ENCODE results near the gene RBM22.

The RBM22 gene

DNA sequence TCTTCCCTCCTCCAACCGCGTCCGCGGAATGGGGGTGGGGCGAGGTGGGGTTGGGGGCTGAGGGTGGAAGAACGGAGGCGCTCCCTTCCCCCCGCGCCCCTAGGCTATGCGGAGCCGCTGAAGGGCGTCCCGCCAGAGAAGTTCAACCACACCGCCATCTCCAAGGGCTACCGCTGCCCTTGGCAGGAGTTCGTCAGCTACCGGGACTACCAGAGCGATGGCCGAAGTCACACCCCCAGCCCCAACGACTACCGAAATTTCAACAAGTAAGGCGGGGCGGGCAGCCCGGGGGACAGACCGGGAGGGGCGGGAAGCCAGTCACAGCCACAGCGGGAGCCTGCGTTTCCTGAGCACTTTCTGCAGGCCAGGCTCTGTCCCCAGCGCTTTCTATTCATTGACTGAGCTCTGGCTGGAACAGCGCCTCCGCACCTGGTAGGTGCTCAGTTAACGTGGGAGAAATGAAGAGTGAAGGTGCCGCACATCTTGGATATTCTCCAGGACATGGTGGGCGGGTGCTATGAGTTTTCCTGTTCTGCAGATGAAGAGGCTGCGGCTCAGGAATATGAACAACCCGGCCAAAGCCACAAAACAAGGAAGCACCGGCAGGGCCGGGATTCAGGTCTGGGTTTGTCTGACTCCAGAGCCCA is 28.5 kb downstream of the RBM22 start:
- DNase-seq = peak; percentile 90

- DNase-seq = peak; percentile 79
Measured at GRCh38 chr5:150671509-150672236, 29.2 kb downstream of the RBM22 start.

DNA sequence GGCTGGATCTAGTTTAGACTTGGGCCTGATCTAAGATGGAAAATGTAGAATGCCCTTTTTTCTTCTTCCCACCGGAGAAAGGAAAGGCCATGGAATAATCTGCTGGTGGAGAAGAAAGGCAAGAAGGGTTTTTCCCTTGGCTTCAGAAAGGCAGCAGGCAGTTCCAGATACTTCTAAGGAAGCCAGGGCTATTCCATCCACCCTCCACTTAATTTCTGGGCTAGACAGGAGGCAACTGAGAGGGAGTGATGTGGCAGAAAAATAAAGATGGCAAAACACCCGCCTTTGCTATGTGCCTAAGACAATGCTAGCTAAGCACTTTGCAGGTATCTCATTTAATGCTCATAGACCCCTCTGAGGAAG is 29.9 kb downstream of the RBM22 start:
- DNase-seq = no peak

GRCh38 chr5:150670275-150670947 is 30.5 kb downstream of the RBM22 start:
- DNase-seq = no peak

GRCh38 chr5:150665044-150665443 is 35.8 kb downstream of the RBM22 start:
- DNase-seq = peak; percentile 43

GRCh38 chr5:150663936-150664335 is 36.9 kb downstream of the RBM22 start:
- DNase-seq = no peak

DNA sequence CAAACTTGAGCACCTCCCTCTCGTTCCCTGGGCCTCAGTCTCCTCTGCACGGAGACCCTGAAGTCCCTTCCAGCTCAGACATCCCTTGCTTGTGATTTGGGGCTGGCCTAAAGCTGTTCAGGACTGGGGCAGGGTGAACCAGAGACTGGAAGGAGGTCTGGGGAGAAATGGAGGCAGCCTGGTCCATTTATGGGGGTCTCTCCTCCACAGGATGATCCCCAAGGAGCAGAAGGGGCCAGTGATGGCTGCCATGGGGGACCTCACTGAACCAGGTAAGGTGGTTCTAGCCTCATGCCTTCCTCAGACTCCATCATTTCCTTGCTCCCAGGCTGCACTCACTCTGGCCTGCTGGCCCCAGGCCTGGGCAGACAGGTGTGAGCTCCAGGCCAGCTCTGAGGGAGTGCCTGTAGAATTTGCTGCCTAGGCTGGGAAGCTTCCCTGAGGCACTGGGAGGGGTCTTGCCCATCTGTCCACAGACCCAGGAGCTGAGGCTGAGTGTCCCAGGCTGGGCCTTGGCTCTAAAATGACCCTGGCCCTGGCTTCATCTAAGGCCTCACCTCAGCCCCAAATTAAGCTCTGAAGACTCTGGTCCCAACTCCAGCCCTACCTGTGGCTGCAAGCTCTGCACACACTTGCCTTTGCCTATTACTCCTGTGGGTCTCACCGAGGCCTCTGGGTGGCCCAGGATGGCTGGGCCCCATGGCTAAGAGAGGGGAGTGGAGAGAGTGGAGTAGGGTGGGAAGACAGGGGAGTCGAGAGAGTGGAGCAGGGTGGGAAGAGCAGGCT is 37.9 kb downstream of the RBM22 start:
- DNase-seq = peak; percentile 58

DNA sequence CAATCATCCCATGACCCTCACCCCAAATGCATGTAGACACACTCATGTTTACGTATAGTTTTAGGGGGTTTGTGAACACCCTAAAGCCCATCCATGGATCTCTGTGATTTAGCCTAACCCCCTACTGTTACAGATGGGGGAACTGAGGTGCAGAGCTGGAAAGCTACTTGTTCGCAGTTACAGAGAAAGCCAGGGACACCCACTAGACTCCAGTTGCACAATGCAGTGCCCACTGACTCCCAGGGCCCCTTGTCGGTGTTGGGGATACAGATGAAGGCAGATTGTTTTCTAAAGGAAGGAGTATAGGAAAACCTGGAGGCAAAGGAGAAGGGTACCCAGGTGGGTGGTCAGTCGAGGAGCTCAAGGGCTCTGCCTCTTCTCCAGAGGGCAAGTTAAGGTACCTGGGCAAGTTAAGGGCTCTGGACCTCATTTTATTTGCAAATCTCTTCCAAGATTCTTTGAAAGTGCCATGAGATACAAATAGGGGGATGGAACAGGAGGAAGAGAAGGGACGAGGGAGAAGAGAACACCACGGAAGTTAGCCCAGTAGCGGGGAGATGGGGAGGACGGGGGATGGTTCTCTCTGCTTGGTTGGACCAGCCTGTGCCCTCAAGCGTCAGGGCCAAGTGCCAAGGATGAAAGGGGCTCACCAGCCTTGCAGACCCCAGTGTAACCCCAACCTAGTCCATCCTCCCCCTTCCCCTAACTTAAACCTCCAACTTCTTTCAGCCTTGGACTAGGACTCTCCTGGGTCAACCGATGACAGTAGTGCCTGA is 38.9 kb downstream of the RBM22 start:
- DNase-seq = peak; percentile 48

GRCh38 chr5:150661086-150661485 is 39.8 kb downstream of the RBM22 start, which contains the start of gene MYOZ3:
Gene MYOZ3, plus strand, starts transcription at chr5:150661251. Its CDS starts 1,691 bp downstream, at chr5:150662942.
- peak; percentile 53 for DNase-seq

- peak; percentile 57 for DNase-seq
Measured at GRCh38 chr5:150660108-150660831, 40.6 kb downstream of the RBM22 start.

DNA sequence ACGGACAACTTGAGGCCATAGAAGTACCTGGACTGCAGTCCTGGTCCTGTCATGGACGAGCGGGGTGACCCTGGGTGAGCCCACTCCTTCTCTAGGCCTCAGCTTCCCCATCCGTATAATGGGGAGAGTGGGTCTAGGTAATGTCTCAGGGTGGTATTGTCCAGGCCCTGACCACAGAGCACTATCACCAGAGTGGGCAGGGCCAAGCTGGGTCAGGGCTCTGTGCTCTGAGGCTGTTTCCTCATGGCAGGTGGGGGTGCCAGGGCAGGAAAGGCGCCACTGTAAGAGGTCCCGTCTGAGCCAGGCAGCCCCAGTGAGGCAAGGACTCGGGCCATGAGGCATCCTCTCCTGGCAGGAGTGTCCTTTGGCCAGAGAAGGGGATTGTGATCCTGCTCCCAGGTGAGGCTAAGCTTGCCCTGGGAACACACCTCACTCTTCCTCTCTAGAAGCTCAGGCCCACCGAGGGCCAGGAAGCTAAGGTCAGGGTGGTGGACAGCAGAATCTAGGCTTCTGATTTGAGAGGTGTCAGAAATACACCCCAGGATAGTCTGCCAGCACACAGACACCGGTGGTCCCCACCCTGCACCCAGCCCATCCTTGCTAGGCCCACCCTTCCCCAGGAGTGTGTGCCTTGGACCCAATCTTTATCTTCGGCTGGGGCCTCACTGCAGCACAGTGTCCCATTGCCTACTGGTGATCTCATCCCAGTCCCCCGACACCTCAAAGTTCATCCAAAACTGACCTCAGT is 41.3 kb downstream of the RBM22 start:
- peak; percentile 40 for DNase-seq

GRCh38 chr5:150658699-150659265 is 42.1 kb downstream of the RBM22 start:
- peak; percentile 67 for DNase-seq

GRCh38 chr5:150658121-150658520 is 42.7 kb downstream of the RBM22 start:
- DNase-seq = peak; percentile 34

GRCh38 chr5:150656191-150657132 is 44.4 kb downstream of the RBM22 start:
- DNase-seq = peak; percentile 88

DNA sequence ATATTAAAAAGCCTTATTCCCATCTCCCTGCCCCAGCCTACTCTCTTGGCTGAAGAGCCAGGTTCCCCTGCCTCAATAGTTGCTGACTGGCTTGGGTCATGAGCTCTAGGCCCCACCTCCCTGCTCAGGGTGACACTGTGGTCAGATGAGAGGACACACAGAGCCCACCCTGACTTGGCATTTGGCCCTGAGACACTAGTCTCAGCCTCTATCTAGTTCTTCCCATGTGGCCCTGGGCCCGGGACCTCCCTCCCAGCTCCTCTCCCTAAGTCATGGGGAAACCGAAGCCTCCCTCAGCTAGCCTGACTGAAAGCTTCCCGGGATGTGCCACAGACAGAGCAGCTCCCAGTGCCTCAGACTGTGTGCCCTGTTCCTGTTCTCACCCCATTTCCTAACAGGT is 45.6 kb downstream of the RBM22 start:
- DNase-seq = no peak

GRCh38 chr5:150653762-150654556 is 46.9 kb downstream of the RBM22 start:
- DNase-seq = no peak

DNA sequence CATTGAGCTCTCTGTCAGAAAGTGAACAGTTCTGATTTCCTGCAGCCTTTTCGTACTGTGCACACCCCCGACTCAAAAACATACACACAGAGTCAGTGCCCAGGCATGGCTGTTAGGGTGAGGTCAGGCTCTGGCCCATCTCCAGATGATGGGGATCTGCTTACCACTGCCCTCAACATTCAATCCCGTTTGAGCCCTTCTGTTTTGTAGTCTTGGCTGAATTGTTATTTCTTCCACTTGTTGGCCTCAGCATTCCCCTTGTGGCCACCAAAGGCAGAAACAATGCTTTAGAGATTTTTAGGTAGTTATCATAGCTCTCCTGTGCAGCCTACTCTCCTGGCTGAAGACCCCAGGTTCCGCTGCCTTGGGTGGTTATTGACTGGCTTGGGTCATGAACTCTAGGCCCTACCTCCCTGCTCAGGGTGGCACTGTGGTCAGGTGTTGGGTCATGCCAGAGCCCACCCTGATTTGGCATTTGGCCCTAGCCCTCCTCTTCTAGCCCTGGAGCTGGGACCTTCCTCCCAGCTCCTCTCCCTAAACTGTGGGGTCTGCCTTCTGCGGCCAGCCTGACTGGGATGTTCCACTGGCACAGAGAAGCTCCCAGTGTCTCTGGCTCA is 47.6 kb downstream of the RBM22 start:
- DNase-seq = no peak

All from islet precursor cell (in vitro differentiated cells).